WTC11 (cell line): ENCODE data around the gene HOMER1. TPM values are rescaled to one million over a fixed set of nuclear protein-coding genes. Genes with fewer than 3 reads are reported as not detected.

ENCODE experiments used
- ATAC-seq: fragments of 200-7000 bp; cut with Tn5 transposase; 2 replicates; pipeline ENCODE4 v1.10.0; 2021; ENCODE audit warnings: mild to moderate bottlenecking, moderate library complexity
- CTCF ChIA-PET: fragments of 300-600 bp; sonication (Branson Sonifier 250); formaldehyde crosslinking; loops from one replicate; lab custom pipeline; 2021; ENCODE audit warnings: antibody characterized with exemption; lab: Charles Lee
- POLR2A ChIA-PET: fragments of 350-600 bp; sonication (Branson Sonifier 250); formaldehyde crosslinking; loops from one replicate; lab custom pipeline; 2021; ENCODE audit warnings: antibody characterized with exemption; lab: Charles Lee
- DNase-seq: peaks from one replicate; pipeline ENCODE4 v3.0.0; 2021; ENCODE audit warnings: low spot score
- H3K27ac Mint-ChIP-seq: 2 replicates; pipeline ENCODE4 v1.8.0; 2021; ENCODE audit warnings: mixed read lengths
- H3K27me3 Mint-ChIP-seq: 2 replicates; pipeline ENCODE4 v1.8.0; 2021; ENCODE audit warnings: low read depth, mild to moderate bottlenecking, moderate library complexity, mixed read lengths
- H3K36me3 Mint-ChIP-seq: 2 replicates; pipeline ENCODE4 v1.8.0; 2021; ENCODE audit warnings: mixed read lengths
- H3K4me1 Mint-ChIP-seq: 2 replicates; pipeline ENCODE4 v1.8.0; 2022; ENCODE audit warnings: mixed read lengths
- H3K4me3 Mint-ChIP-seq: 2 replicates; pipeline ENCODE4 v1.8.0; 2021; ENCODE audit warnings: mild to moderate bottlenecking, moderate library complexity, mixed read lengths
- H3K9me3 Mint-ChIP-seq: 2 replicates; pipeline ENCODE4 v1.8.0; 2021; ENCODE audit warnings: mixed read lengths
- ATF3 ChIP-seq: sonication (generic); formaldehyde crosslinking; conservative IDR thresholded peaks from 2 replicates; pipeline ENCODE4 v1.8.1; 2022; ENCODE audit warnings: mild to moderate bottlenecking, missing genetic modification reagents
- CDX4 ChIP-seq: fragments of 250-450 bp; sonication (Bioruptor Pico); IDR thresholded peaks from 2 replicates; pipeline ENCODE4 v1.9.0; 2021; ENCODE audit warnings: moderate library complexity, mild to moderate bottlenecking, inconsistent platforms, borderline replicate concordance
- CREB1 ChIP-seq: sonication (generic); formaldehyde crosslinking; IDR thresholded peaks from 2 replicates; pipeline ENCODE4 v1.8.0; 2023; ENCODE audit warnings: mild to moderate bottlenecking, missing genetic modification reagents
- CREM ChIP-seq: sonication (generic); formaldehyde crosslinking; IDR thresholded peaks from 2 replicates; pipeline ENCODE4 v1.8.1; 2022; ENCODE audit warnings: mild to moderate bottlenecking, missing genetic modification reagents, moderate library complexity
- E2F1 ChIP-seq: sonication (generic); formaldehyde crosslinking; IDR thresholded peaks from 2 replicates; pipeline ENCODE4 v1.8.0; 2022; ENCODE audit warnings: mild to moderate bottlenecking, missing genetic modification reagents
- E2F5 ChIP-seq: sonication (generic); formaldehyde crosslinking; IDR thresholded peaks from 2 replicates; pipeline ENCODE4 v1.8.1; 2022; ENCODE audit warnings: mild to moderate bottlenecking, moderate library complexity, missing genetic modification reagents
- ERG ChIP-seq: fragments of 250-450 bp; sonication (Bioruptor Pico); IDR thresholded peaks from 2 replicates; pipeline ENCODE4 v1.8.0; 2021; ENCODE audit warnings: mild to moderate bottlenecking
- FOXK1 ChIP-seq: sonication (generic); formaldehyde crosslinking; IDR thresholded peaks from 2 replicates; pipeline ENCODE4 v1.8.0; 2022; ENCODE audit warnings: mild to moderate bottlenecking, moderate library complexity, missing genetic modification reagents
- FOXP4 ChIP-seq: sonication (generic); formaldehyde crosslinking; IDR thresholded peaks from 2 replicates; pipeline ENCODE4 v1.8.0; 2022; ENCODE audit warnings: mild to moderate bottlenecking, missing genetic modification reagents
- GTF2I ChIP-seq: fragments of 250-450 bp; sonication (Bioruptor Pico); conservative IDR thresholded peaks from 2 replicates; pipeline ENCODE4 v1.4.0; 2021; ENCODE audit warnings: mild to moderate bottlenecking
- SMAD4 ChIP-seq: sonication (generic); formaldehyde crosslinking; IDR thresholded peaks from 2 replicates; pipeline ENCODE4 v1.8.0; 2022; ENCODE audit warnings: mild to moderate bottlenecking, missing genetic modification reagents
- SOX15 ChIP-seq: fragments of 250-450 bp; sonication (Bioruptor Pico); IDR thresholded peaks from 2 replicates; pipeline ENCODE4 v1.9.0; 2021; ENCODE audit warnings: mild to moderate bottlenecking
- USF2 ChIP-seq: sonication (generic); formaldehyde crosslinking; IDR thresholded peaks from 2 replicates; pipeline ENCODE4 v1.8.1; 2023; ENCODE audit warnings: mild to moderate bottlenecking, missing genetic modification reagents, moderate library complexity
- ZBTB21 ChIP-seq: sonication (generic); formaldehyde crosslinking; IDR thresholded peaks from 2 replicates; pipeline ENCODE4 v1.8.1; 2023; ENCODE audit warnings: mild to moderate bottlenecking, missing genetic modification reagents, borderline replicate concordance
- ZBTB43 ChIP-seq: sonication (generic); formaldehyde crosslinking; IDR thresholded peaks from 2 replicates; pipeline ENCODE4 v1.8.1; 2023; ENCODE audit warnings: mild to moderate bottlenecking, missing genetic modification reagents
- ZNF232 ChIP-seq: sonication (generic); formaldehyde crosslinking; IDR thresholded peaks from 2 replicates; pipeline ENCODE4 v1.8.0; 2022; ENCODE audit warnings: mild to moderate bottlenecking, missing genetic modification reagents
- ZNF416 ChIP-seq: fragments of 250-450 bp; sonication (Bioruptor Pico); IDR thresholded peaks from 2 replicates; pipeline ENCODE4 v1.9.0; 2021; ENCODE audit warnings: mild to moderate bottlenecking, inconsistent platforms
- ZNF423 ChIP-seq: fragments of 250-450 bp; sonication (Bioruptor Pico); IDR thresholded peaks from 2 replicates; pipeline ENCODE4 v2.1.2; 2022; ENCODE audit warnings: mild to moderate bottlenecking, moderate library complexity
- ZNF671 ChIP-seq: fragments of 250-450 bp; sonication (Bioruptor Pico); IDR thresholded peaks from 2 replicates; pipeline ENCODE4 v1.8.0; 2021; ENCODE audit warnings: mild to moderate bottlenecking
- total RNA-seq: library from RNA; stranded (reverse); gene quantifications from 3 replicates; pipeline ENCODE4 v1.2.3, GENCODE V29; 2021

The HOMER1 gene
- total RNA-seq, 1 experiment from 2014 or later, result 37.6 TPM

- CTCF ChIA-PET, result interaction anchor here (1.5 kb wide), 1 partner anchor 483 kb away, joined by 3 read pairs; no protein-coding TSS in a partner anchor
- TF ChIP-seq GTF2I (CRISPR knock-in tag) (no peak), E2F5 (CRISPR knock-in tag) (no peak)
- H3K4me3 Mint-ChIP-seq, result no peak overlapping the region; the same call in 1 of the 2 replicates
- POLR2A ChIA-PET, result no interaction called here
- H3K9me3 Mint-ChIP-seq, result no peaks in the 10 kb centered on the region
- peak overlapping the region; percentile 80 for H3K27ac Mint-ChIP-seq
- DNase-seq, result no peak
- no peaks in the 10 kb centered on the region for H3K36me3 Mint-ChIP-seq
- no peak for ATAC-seq
- peaks cover 51% of the 10 kb centered on the region for H3K4me1 Mint-ChIP-seq
- H3K27me3 Mint-ChIP-seq, result no peaks in the 10 kb centered on the region
Observed at GRCh38 chr5:79503794-79504495, 10.0 kb downstream of the HOMER1 start.

GRCh38 chr5:79499640-79500273, 14.2 kb downstream of the HOMER1 start:
- no peaks in the 10 kb centered on the region for H3K27me3 Mint-ChIP-seq
- no peak for TF ChIP-seq ZNF416
- TF ChIP-seq E2F1 (CRISPR knock-in tag), result no peak
- no peak for TF ChIP-seq CREM (CRISPR knock-in tag)
- TF ChIP-seq CREB1 (CRISPR knock-in tag), result no peak
- TF ChIP-seq ZBTB21 (CRISPR knock-in tag), result no peak
- TF ChIP-seq CDX4 (CRISPR knock-in tag), result no peak
- TF ChIP-seq ZNF423 (CRISPR knock-in tag), result no peak
- no peak overlapping the region for H3K4me3 Mint-ChIP-seq
- ChIA-PET CTCF (interaction anchor here (1.2 kb wide), 1 partner anchor 583 kb away, joined by 3 read pairs; no protein-coding TSS in a partner anchor), POLR2A (interaction anchor here (0.6 to 1.5 kb wide), 3 partner anchors 11 to 250 kb away, joined by 3 to 6 read pairs (median 3); no protein-coding TSS in a partner anchor)
- no peaks in the 10 kb centered on the region for H3K36me3 Mint-ChIP-seq
- DNase-seq (no peak), ATAC-seq (no peak)
- H3K9me3 Mint-ChIP-seq, result no peaks in the 10 kb centered on the region
- H3K4me1 Mint-ChIP-seq, result peaks cover 42% of the 10 kb centered on the region
- peak overlapping the region; percentile 38 for H3K27ac Mint-ChIP-seq

- Mint-ChIP-seq H3K4me1 (peaks cover 52% of the 10 kb centered on the region), H3K9me3 (no peaks in the 10 kb centered on the region), H3K27me3 (no peaks in the 10 kb centered on the region), H3K27ac (no peak overlapping the region), H3K36me3 (no peaks in the 10 kb centered on the region), H3K4me3 (no peak overlapping the region)
- POLR2A ChIA-PET, result no interaction called here
- DNase-seq (no peak), ATAC-seq (no peak)
- CTCF ChIA-PET, result no interaction called here
- TF ChIP-seq CREM (CRISPR knock-in tag), result no peak
- no peak for TF ChIP-seq ERG (CRISPR knock-in tag)
- no peak for TF ChIP-seq CREB1 (CRISPR knock-in tag)
- no peak for TF ChIP-seq ZBTB43
- no peak for TF ChIP-seq FOXK1 (CRISPR knock-in tag)
- no peak for TF ChIP-seq USF2
- no peak for TF ChIP-seq ZNF671 (CRISPR knock-in tag)
- no peak for TF ChIP-seq FOXP4 (CRISPR knock-in tag)
- TF ChIP-seq CDX4 (CRISPR knock-in tag), result no peak
- no peak for TF ChIP-seq SMAD4
- TF ChIP-seq SOX15 (CRISPR knock-in tag), result no peak
- TF ChIP-seq ZNF232, result no peak
- no peak for TF ChIP-seq ATF3 (CRISPR knock-in tag)
Observed at GRCh38 chr5:79495311-79495710, 18.6 kb downstream of the HOMER1 start.
